Measurements from ENCODE around the gene PPP3CA.

PPP3CA gene

DNA sequence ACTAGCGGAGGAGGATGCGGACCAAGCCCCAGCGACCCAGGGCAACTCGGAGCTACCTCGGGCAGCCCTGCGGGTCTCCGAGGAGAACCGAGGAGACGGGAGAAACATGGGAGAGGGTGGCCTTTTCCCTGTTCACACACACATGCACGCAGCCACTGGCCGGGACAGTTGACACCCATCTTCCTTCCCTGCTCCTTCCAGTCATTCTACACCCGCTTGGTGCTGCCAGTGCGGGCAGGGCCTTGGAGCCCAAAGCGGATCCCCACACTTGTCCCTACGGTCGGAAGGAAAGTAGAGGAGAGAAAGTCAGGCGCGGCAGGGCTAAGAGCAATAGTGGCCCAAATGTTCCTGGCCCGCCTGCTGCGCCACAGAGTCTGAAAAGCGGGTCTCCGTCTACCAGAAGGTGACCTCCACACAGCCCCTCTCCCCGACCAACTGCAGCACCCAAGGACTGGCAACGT lies 1.1 kb upstream of the PPP3CA start:
- H3K27ac ChIP-seq (ENCODE audit: low read length), result no peak overlapping the region
- no peaks in the 10 kb centered on the region for H3K36me3 ChIP-seq (ENCODE audit: control insufficient read depth, low read depth, low read length)
- peak overlapping the region; percentile 92 for H3K4me3 ChIP-seq (ENCODE audit: low read length)
- H3K9ac ChIP-seq (ENCODE audit: low read length), result peak overlapping the region; percentile 59
- H3K4me1 ChIP-seq (ENCODE audit: control insufficient read depth, low read depth, low read length), result peaks cover 18% of the 10 kb centered on the region
- no peaks in the 10 kb centered on the region for H3K9me3 ChIP-seq (ENCODE audit: control insufficient read depth, low read depth, low read length)
- peaks cover 22% of the 10 kb centered on the region for H3K27me3 ChIP-seq (ENCODE audit: control insufficient read depth, insufficient read depth, low read length)

DNA sequence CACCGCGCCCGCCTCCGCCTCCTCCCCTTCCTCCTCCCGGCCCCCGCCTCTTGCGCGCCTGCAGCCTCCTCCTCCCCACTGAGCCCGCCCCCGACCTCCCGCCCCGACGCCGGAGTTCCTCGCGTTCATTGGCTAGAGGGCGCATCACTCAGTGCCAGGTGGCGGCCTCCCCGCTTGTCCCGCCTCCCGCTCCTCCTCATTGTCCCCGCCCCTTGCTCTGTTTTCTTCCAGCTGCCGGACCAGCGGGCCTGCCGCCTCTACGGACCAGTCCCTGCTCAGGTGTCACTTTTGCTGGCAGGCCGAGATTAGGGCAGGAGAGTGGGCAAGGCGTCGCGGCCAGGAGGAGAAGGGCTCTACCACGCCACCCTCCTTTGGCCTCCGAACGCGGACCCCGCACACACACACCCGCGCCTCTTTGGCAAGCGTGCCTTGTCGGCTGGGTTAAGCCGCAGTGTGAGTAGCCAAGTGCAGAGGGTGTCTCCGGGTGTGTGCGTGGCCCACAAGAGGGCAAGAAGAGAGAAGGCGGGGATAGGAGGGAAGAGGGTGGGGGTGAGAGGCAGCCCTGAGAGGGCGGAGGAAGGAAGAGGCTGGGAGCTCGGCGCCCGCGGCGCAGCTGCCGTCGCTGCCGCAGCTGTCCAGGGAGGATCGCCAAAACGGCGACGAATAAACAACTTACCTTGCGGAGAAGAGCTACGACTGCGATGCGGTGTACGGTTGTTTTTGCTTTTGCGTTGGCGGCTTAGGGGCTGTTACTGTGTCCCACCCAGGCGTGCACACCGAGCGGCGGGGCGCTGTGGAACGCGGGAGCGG lies 436 bp upstream of the PPP3CA start:
- Histone ChIP-seq H3K27me3 (ENCODE audit: control insufficient read depth, insufficient read depth, low read length) (peaks cover 22% of the 10 kb centered on the region), H3K9ac (ENCODE audit: low read length) (peak overlapping the region; percentile 59), H3K36me3 (ENCODE audit: control insufficient read depth, low read depth, low read length) (no peaks in the 10 kb centered on the region), H3K4me1 (ENCODE audit: control insufficient read depth, low read depth, low read length) (peaks cover 18% of the 10 kb centered on the region), H3K9me3 (ENCODE audit: control insufficient read depth, low read depth, low read length) (no peaks in the 10 kb centered on the region), H3K27ac (ENCODE audit: low read length) (no peak overlapping the region), H3K4me3 (ENCODE audit: low read length) (peak overlapping the region; percentile 92)

DNA sequence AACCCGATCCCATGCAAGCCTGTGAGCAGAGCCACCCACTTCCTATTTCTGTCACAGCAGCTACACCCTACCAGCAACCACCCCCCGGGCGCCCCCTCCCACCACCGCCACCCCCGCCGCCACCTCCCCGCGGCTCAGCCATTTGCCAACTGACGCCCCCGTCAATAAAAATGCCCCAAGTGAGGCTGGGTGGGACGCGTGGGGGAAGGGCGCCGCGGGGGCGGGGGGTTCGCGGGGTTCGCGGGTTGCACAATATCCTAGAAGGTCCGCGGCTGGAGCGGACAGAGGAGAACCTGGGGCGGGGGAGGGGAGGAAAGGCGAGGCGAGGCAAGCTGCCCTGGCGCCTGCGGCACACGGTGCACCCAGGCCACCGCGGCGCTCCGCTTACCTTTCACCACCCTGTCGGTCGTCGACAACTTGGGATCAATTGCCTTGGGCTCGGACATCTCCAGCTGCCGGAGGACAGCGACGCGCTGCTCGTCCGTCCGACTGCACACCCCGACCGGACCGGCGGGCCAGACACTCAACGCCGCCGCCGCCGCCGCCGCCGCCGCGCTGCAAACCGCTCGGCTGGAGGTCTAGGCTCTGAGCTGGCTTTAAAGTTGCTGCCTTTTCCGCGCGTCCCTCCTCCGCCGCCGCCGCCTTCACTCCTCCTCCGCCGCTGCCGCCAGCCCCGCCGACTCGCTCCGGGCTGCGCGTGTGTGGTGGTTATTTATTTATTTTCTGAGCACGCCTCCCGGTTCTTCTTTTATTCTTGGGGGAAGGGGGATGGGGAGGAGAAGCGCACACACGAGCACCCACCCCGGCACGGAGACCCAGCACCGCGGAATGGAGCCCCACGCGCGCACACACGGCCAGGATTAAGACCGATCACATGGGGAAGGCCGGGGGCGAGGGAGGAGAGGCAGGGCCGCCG lies 717 bp downstream of the PPP3CA start:
- H3K9me3 ChIP-seq (ENCODE audit: control insufficient read depth, low read depth, low read length), result no peaks in the 10 kb centered on the region
- no peaks in the 10 kb centered on the region for H3K36me3 ChIP-seq (ENCODE audit: control insufficient read depth, low read depth, low read length)
- peak overlapping the region; percentile 87 for H3K4me3 ChIP-seq (ENCODE audit: low read length)
- no peak overlapping the region for H3K27ac ChIP-seq (ENCODE audit: low read length)
- H3K9ac ChIP-seq (ENCODE audit: low read length), result peak overlapping the region; percentile 56
- peaks cover 18% of the 10 kb centered on the region for H3K4me1 ChIP-seq (ENCODE audit: control insufficient read depth, low read depth, low read length)
- peaks cover 22% of the 10 kb centered on the region for H3K27me3 ChIP-seq (ENCODE audit: control insufficient read depth, insufficient read depth, low read length)

DNA sequence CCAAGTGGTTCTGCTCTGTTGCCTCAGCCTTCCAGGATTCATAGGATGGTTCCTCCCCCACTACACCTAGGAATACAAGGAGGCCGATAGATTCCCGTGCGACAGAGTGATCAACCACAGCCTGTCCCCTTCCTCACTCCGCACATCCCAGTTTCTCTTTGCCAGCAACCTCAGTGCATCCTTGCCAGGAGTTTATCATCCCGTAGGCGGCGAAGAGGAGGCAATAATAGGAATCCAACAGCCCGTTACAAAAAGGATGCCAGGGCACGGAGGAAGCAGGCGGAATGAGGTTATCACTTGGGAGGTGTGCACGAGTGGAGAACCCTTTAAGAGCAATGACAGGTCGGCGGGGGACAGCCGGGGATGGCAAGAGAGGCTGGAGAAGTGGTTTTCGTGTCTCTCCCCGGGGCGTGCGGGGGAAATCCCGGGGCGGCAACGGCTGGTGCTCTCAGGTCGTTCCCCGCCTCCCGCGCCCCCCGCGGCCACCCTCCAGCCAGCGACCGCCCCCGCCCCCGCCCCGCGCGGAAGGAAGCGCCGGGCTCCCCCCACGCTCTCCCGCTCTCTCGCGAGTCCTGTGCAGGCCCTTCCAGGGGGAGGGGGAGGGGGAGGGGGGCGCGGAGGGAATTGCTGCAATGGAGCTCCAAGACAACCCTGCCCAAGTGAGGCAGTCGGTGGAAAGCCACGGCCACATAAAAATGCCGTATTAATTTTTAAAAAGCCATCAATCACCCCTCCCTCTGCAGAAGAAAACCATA lies 1.6 kb downstream of the PPP3CA start:
- Histone ChIP-seq H3K9ac (ENCODE audit: low read length) (peak overlapping the region; percentile 25), H3K27me3 (ENCODE audit: control insufficient read depth, insufficient read depth, low read length) (peaks cover 22% of the 10 kb centered on the region), H3K27ac (ENCODE audit: low read length) (no peak overlapping the region), H3K9me3 (ENCODE audit: control insufficient read depth, low read depth, low read length) (no peaks in the 10 kb centered on the region), H3K36me3 (ENCODE audit: control insufficient read depth, low read depth, low read length) (no peaks in the 10 kb centered on the region), H3K4me3 (ENCODE audit: low read length) (peak overlapping the region; percentile 87), H3K4me1 (ENCODE audit: control insufficient read depth, low read depth, low read length) (peaks cover 18% of the 10 kb centered on the region)

DNA sequence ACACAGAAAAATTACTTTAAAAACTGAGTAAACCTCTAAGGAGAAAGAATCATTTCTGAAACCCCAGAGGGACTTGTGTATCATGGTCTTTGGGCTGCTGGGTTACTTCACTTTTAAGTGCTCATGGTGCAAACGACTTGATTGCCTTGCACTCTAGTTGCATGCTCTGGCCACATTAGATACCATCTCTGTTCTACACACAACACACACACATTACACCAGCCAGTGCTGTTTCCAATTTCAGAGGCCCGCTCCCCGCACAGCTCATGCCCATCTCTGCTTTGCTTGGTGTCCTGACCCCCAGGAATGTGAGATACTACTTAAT lies 2.1 kb downstream of the PPP3CA start:
- Histone ChIP-seq H3K4me3 (ENCODE audit: low read length) (peak overlapping the region; percentile 87), H3K9me3 (ENCODE audit: control insufficient read depth, low read depth, low read length) (no peaks in the 10 kb centered on the region), H3K4me1 (ENCODE audit: control insufficient read depth, low read depth, low read length) (peaks cover 18% of the 10 kb centered on the region), H3K27me3 (ENCODE audit: control insufficient read depth, insufficient read depth, low read length) (peaks cover 16% of the 10 kb centered on the region), H3K36me3 (ENCODE audit: control insufficient read depth, low read depth, low read length) (no peaks in the 10 kb centered on the region), H3K9ac (ENCODE audit: low read length) (no peak overlapping the region), H3K27ac (ENCODE audit: low read length) (no peak overlapping the region)

DNA sequence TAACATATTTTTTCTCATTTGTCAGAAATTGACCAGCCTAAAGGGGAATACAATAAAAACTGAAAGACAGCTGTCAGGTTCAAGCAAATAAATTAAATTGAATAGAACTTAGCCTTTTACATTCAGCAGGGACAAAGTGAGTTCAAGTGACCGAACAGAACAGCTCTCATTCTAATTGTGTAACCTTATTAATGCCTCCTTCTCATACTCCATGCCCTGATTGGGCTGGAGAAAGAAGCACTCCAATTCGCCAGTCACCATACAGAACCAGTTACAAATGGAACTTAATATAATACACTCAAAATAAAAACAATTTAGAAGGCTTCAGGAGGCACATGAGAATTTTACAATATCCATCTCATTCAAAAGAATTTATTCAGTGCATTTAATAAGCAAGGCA lies 8.0 kb downstream of the PPP3CA start:
- Histone ChIP-seq H3K4me3 (ENCODE audit: low read length) (no peak overlapping the region), H3K9ac (ENCODE audit: low read length) (no peak overlapping the region), H3K4me1 (ENCODE audit: control insufficient read depth, low read depth, low read length) (peaks cover 19% of the 10 kb centered on the region), H3K36me3 (ENCODE audit: control insufficient read depth, low read depth, low read length) (no peaks in the 10 kb centered on the region), H3K27ac (ENCODE audit: low read length) (no peak overlapping the region), H3K27me3 (ENCODE audit: control insufficient read depth, insufficient read depth, low read length) (no peaks in the 10 kb centered on the region), H3K9me3 (ENCODE audit: control insufficient read depth, low read depth, low read length) (no peaks in the 10 kb centered on the region)

DNA sequence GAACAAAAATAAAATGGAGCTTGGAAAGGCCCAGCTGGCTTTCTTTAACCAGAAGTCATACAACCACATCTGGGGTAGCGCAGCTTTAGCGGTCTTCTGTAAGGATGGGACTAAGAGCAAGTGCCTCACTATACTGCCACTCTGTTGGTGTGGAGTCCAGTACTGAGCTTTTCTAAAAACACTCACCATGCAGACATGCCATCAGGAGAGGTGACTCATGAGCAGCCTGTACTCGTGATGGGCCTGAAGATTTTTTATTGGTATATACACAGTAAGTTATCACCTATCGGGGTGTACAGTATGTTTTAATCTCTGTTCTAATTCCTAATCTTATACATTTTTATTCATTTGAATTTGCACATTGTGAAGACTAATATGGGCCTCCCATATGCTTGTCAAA lies 9.6 kb downstream of the PPP3CA start:
- Histone ChIP-seq H3K4me3 (ENCODE audit: low read length) (no peak overlapping the region), H3K27ac (ENCODE audit: low read length) (no peak overlapping the region), H3K9me3 (ENCODE audit: control insufficient read depth, low read depth, low read length) (no peaks in the 10 kb centered on the region), H3K27me3 (ENCODE audit: control insufficient read depth, insufficient read depth, low read length) (no peaks in the 10 kb centered on the region), H3K36me3 (ENCODE audit: control insufficient read depth, low read depth, low read length) (no peaks in the 10 kb centered on the region), H3K9ac (ENCODE audit: low read length) (no peak overlapping the region), H3K4me1 (ENCODE audit: control insufficient read depth, low read depth, low read length) (peaks cover 19% of the 10 kb centered on the region)

DNA sequence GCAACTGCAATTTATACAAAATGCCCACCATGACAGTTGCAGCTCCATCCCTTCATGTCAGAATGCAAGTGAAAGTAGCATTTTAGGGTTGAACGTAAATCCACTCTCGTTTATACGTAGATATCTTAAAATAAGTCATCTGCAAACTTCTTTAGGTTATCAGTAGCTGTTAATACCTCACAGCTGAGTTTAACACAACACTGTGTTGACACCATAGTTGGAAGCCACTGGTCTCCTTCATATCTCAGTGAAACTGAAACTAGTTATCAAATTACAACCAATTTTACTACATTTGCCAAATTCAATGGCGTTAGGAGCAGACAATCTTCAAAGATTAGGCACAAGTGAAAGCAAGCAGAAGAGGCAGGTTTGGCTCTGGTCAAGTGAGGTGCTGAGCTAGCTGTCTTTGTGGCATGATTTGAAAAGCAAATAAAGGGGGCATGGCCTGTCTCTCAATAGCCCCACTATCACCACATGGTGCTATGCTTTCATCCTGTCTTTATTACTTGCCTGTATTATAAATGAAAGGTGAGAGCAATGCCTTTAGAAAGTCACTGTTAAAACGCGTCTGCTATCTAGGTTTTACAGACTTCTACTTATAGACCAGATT lies 12.3 kb downstream of the PPP3CA start:
- Histone ChIP-seq H3K36me3 (ENCODE audit: control insufficient read depth, low read depth, low read length) (no peaks in the 10 kb centered on the region), H3K9ac (ENCODE audit: low read length) (no peak overlapping the region), H3K9me3 (ENCODE audit: control insufficient read depth, low read depth, low read length) (no peaks in the 10 kb centered on the region), H3K4me3 (ENCODE audit: low read length) (no peak overlapping the region), H3K27me3 (ENCODE audit: control insufficient read depth, insufficient read depth, low read length) (no peaks in the 10 kb centered on the region), H3K4me1 (ENCODE audit: control insufficient read depth, low read depth, low read length) (peaks cover 20% of the 10 kb centered on the region), H3K27ac (ENCODE audit: low read length) (no peak overlapping the region)

DNA sequence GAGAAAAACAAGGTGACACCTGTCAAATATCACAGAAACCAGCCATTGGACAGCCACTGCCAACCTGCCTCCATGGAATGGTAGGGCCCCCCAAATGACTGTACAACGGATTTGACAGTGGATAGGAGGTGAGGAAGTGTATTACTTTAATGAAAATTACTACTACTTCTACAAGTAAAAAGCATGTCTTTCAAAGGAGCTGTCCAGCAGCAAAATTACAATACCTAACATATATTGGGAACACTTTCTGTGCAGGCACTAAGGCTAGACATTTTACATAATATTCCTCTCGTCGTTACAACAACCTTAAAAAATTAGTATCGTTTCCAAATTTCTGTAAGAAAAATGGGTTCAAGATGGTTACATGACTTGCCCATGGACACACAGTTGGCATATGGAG lies 14.9 kb downstream of the PPP3CA start:
- Histone ChIP-seq H3K27ac (ENCODE audit: low read length) (no peak overlapping the region), H3K36me3 (ENCODE audit: control insufficient read depth, low read depth, low read length) (no peaks in the 10 kb centered on the region), H3K9ac (ENCODE audit: low read length) (no peak overlapping the region), H3K4me3 (ENCODE audit: low read length) (no peak overlapping the region), H3K4me1 (ENCODE audit: control insufficient read depth, low read depth, low read length) (peaks cover 42% of the 10 kb centered on the region), H3K9me3 (ENCODE audit: control insufficient read depth, low read depth, low read length) (no peaks in the 10 kb centered on the region), H3K27me3 (ENCODE audit: control insufficient read depth, insufficient read depth, low read length) (no peaks in the 10 kb centered on the region)

DNA sequence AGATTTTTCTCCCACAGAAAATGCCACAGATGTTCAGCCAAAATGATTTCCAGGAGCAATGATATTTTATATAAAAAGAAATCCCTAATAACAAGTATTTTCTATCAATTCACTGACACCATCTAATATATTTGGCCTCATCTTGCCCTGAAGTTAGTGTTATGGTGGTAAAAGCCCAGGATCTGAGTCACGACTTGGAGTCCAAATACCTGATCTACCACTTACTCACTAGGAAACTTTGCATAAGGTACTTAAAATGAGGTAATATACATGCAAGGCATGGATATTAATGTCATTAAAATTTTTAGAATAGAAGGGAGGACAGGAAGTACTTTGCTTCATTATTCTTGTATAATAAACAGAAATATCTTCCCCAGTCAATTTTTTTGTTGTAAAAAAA lies 16.3 kb downstream of the PPP3CA start:
- Histone ChIP-seq H3K9me3 (ENCODE audit: control insufficient read depth, low read depth, low read length) (no peaks in the 10 kb centered on the region), H3K36me3 (ENCODE audit: control insufficient read depth, low read depth, low read length) (no peaks in the 10 kb centered on the region), H3K27ac (ENCODE audit: low read length) (no peak overlapping the region), H3K4me3 (ENCODE audit: low read length) (no peak overlapping the region), H3K4me1 (ENCODE audit: control insufficient read depth, low read depth, low read length) (peaks cover 53% of the 10 kb centered on the region), H3K9ac (ENCODE audit: low read length) (no peak overlapping the region), H3K27me3 (ENCODE audit: control insufficient read depth, insufficient read depth, low read length) (no peaks in the 10 kb centered on the region)

DNA sequence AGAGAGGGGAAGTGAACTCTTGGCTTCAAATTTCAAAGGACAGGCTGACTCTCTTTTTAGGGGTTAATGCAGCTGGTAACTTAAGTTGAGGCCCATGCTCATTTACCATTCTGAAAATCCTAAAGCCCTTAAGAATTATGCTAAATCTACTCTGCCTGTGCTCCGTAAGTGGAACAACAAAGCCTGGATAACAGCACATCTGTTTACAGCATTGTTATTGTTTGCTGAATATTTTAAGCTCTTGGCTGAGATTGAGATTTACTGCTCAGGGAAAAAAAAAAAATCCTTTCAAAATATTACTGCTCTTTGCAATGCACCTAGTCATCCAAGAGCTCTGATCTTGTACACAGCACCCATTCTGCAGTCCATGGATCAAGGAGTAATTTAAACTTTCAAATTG lies 17.7 kb downstream of the PPP3CA start:
- Histone ChIP-seq H3K4me1 (ENCODE audit: control insufficient read depth, low read depth, low read length) (peaks cover 55% of the 10 kb centered on the region), H3K27ac (ENCODE audit: low read length) (no peak overlapping the region), H3K9ac (ENCODE audit: low read length) (no peak overlapping the region), H3K27me3 (ENCODE audit: control insufficient read depth, insufficient read depth, low read length) (no peaks in the 10 kb centered on the region), H3K9me3 (ENCODE audit: control insufficient read depth, low read depth, low read length) (no peaks in the 10 kb centered on the region), H3K4me3 (ENCODE audit: low read length) (no peak overlapping the region), H3K36me3 (ENCODE audit: control insufficient read depth, low read depth, low read length) (no peaks in the 10 kb centered on the region)

Data from iPS-18a (cell line).